Measurements from ENCODE around the gene ARHGAP42.

Gene ARHGAP42

GRCh38 chr11:100855466-100856067, 168.5 kb downstream of the ARHGAP42 start:
- TF ChIP-seq CTCF (conservative IDR thresholded peaks at IDR 0.05; ENCODE audit: low read depth, low read length) = peak; percentile 59
- DNase-seq (ENCODE audit: low read depth) = no peak
- no peak overlapping the region for H3K4me3 ChIP-seq (ENCODE audit: low read length)

- TF ChIP-seq CTCF (conservative IDR thresholded peaks at IDR 0.05; ENCODE audit: low read depth, low read length) = no peak
- DNase-seq (ENCODE audit: low read depth) = no peak
- no peak overlapping the region for H3K4me3 ChIP-seq (ENCODE audit: low read length)
Observed at GRCh38 chr11:100857236-100858005, 170.3 kb downstream of the ARHGAP42 start.

GRCh38 chr11:100860318-100861155, 173.4 kb downstream of the ARHGAP42 start:
- TF ChIP-seq CTCF (conservative IDR thresholded peaks at IDR 0.05; ENCODE audit: low read depth, low read length) = no peak
- DNase-seq (ENCODE audit: low read depth) = no peak
- no peak overlapping the region for H3K4me3 ChIP-seq (ENCODE audit: low read length)

GRCh38 chr11:100861212-100861611, 174.1 kb downstream of the ARHGAP42 start:
- TF ChIP-seq CTCF (conservative IDR thresholded peaks at IDR 0.05; ENCODE audit: low read depth, low read length) = no peak
- H3K4me3 ChIP-seq (ENCODE audit: low read length) = no peak overlapping the region
- DNase-seq (ENCODE audit: low read depth) = no peak

- no peak overlapping the region for H3K4me3 ChIP-seq (ENCODE audit: low read length)
- DNase-seq (ENCODE audit: low read depth) = peak; percentile 64
- TF ChIP-seq CTCF (conservative IDR thresholded peaks at IDR 0.05; ENCODE audit: low read depth, low read length) = no peak
Observed at GRCh38 chr11:100863080-100863581, 176.0 kb downstream of the ARHGAP42 start.

GRCh38 chr11:100865443-100866065, 178.5 kb downstream of the ARHGAP42 start:
- no peak for DNase-seq (ENCODE audit: low read depth)

More at GRCh38 chr11:100865443-100866065, 178.5 kb downstream of the ARHGAP42 start:
- no peak overlapping the region for H3K4me3 ChIP-seq (ENCODE audit: low read length)
- no peak for TF ChIP-seq CTCF (conservative IDR thresholded peaks at IDR 0.05; ENCODE audit: low read depth, low read length)

All from retinal pigment epithelial cell (primary cell).